Left renal cortex interstitium (tissue), 4 donors: Measurements from ENCODE around the gene PEX26. TPM values are rescaled to one million over a fixed set of nuclear protein-coding genes. Genes with fewer than 3 reads are reported as not detected.
A peak's percentile ranks its signal among the peaks of the same experiment; 100 is the strongest.
"Not testable (repeated sequence)": the region's sequence is repeated elsewhere in the genome, so short reads cannot be mapped to it uniquely, and the experiment has no call there.

Experiments used
- DNase-seq, 4 donors: peaks; one replicate each; pipeline ENCODE4 v3.0.0-alpha.2; 2013; ENCODE audit warnings: low read depth in 4 of 4, low spot score in 2 of 4, missing footprints in 1 of 4
- polyA plus RNA-seq, 4 donors: library from polyadenylated mRNA; unstranded; fragments of 120-200 nt; gene quantifications; one replicate each; pipeline ENCODE4 v1.2.1, GENCODE V29; 2013; ENCODE audit not compliant: insufficient read length in 4 of 4

The PEX26 gene
- polyA plus RNA-seq: 10 to 100 TPM; 25.5 to 38.3 (median 34.3) TPM

- DNase-seq: peak; percentile 69 to 87 (median 79)
Observed at GRCh38 chr22:18077639-18078328, at the start of gene PEX26. TSS of gene PEX26 (plus strand) at chr22:18077990. CDS start at chr22:18078377, 387 bp downstream.

GRCh38 chr22:18028817-18029527 lies 48.8 kb upstream of the PEX26 start:
- DNase-seq: no peak

- DNase-seq: no peak
Observed at GRCh38 chr22:18029686-18030267, 48.0 kb upstream of the PEX26 start.

DNA sequence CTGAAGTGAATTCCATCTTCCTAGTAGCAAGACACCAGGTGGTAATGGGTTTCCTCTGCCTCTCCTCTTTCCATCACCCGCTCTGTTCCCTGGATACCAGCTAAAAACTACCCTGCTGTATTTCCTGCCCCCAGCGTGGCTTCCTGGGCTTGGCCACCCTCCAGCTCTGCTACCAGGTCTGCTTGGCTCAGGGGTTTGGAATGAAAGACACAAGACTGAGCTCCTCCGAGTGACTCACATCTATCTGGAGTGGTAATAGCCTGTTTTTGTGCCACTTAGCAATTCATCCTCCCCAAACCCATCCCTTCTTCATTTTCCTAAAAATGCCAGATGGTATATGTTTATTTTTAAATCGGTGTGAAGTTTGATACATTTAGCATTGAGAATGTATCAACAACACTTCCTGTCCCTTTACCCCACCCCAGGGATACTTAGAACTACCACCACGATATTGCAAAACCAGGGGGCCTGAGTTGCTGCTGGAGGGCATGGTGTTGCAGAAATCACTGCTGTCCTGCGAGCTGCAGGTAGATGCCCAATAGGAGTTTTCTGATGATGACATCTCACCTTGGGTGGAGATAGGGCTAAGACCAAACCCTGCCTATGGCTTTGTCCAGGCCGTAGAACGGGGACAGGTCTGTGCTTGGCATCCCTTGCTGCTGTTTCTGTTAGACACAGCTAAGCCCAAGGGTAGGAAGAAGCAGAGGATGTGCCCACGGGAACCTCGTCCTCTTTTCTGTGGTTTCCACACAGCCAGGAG lies 45.9 kb upstream of the PEX26 start:
- no peak for DNase-seq

GRCh38 chr22:18032455-18033101 lies 45.2 kb upstream of the PEX26 start:
- DNase-seq: no peak

- DNase-seq: no peak
Observed at GRCh38 chr22:18033204-18033998, 44.4 kb upstream of the PEX26 start.

DNA sequence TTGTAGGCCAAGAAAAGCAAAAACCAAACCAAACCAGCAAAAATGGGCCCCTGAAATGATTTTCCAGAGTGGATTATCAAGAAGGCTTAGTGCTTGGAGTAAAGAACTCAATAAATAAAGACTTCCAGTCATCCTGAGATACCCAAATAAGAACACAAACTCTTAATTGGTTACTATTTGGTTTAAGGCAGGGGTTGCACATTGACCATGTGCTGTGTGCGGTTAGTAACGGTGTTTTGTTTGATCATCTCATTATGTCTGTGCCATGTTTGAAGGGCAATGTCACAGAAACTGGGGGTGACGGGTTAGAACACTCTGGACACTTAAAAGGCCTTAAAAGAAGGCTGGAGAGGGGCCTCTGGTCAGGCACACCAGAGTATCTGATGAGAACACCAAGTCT lies 43.7 kb upstream of the PEX26 start:
- DNase-seq: no peak

DNA sequence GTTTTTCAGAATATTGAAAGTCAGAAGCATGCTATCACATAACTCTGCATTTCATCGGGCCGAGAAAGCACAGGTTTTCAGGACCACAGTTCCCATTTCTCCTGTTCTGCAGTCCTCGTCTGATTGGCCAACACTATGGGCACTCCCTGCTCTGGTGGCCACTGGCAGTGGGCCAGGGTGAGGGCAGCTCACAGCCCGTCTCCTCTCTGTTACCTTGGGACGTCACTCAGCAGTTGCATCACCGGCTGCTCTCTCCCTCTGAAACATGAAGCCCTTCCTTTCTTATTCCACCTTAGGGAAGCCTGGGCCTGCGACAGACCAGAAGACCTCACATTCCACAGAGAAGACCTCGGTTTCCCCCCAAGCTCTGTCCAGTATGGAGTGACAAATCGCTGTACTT lies 42.0 kb upstream of the PEX26 start:
- no peak for DNase-seq

DNA sequence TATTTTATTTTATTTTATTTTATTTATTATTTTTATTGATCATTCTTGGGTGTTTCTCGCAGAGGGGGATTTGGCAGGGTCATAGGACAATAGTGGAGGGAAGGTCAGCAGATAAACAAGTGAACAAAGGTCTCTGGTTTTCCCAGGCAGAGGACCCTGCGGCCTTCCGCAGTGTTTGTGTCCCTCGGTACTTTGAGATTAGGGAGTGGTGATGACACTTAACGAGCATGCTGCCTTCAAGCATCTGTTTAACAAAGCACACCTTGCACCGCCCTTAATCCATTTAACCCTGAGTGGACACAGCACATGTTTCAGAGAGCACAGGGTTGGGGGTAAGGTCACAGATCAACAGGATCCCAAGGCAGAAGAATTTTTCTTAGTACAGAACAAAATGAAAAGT lies 36.9 kb upstream of the PEX26 start:
- not testable (repeated sequence) for DNase-seq

GRCh38 chr22:18042685-18043084 lies 35.1 kb upstream of the PEX26 start:
- no peak for DNase-seq

GRCh38 chr22:18044548-18045271 lies 33.1 kb upstream of the PEX26 start:
- no peak for DNase-seq

DNA sequence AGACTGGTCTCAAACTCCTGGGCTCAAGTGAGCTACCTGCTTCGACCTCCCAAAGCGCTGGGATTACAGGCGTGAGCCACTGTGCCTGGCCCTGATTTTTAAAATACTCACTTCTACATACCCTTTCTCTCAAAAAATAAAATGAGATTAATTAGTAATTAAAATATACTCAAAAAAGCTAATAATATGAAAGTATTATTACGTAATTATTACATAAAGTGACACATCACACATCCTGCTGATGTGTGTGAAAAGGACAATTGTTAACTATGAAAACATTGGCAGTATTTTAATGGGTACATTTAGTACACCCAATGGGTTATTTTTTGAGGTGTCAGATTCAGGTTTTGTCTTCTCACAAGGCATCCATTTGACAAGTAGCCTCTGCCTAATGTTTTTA lies 32.0 kb upstream of the PEX26 start:
- DNase-seq: no peak

DNA sequence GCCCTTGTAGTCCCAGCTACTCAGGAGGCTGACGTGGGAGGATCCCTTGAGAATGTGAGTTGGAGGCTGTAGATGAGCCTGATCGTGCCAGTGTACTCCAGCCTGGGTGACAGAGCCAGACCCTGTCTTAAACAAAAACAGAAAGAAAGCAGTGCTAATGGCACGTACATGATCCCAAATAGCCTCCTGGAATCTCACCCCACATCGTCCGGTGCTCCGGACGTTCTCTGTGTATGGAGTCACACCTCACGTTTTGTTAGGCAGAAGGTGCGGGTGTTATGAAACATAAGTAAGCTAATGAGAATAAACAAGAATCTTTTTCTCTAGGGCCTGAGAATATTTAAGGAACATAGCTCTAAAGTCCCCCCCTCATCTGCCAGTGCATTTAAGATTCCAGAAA lies 29.7 kb upstream of the PEX26 start:
- DNase-seq: no peak

GRCh38 chr22:18048441-18048898 lies 29.3 kb upstream of the PEX26 start:
- no peak for DNase-seq

- DNase-seq: no peak
Observed at GRCh38 chr22:18050065-18050464, 27.7 kb upstream of the PEX26 start.

- not testable (repeated sequence) for DNase-seq
Observed at GRCh38 chr22:18051113-18051512, 26.7 kb upstream of the PEX26 start.

DNA sequence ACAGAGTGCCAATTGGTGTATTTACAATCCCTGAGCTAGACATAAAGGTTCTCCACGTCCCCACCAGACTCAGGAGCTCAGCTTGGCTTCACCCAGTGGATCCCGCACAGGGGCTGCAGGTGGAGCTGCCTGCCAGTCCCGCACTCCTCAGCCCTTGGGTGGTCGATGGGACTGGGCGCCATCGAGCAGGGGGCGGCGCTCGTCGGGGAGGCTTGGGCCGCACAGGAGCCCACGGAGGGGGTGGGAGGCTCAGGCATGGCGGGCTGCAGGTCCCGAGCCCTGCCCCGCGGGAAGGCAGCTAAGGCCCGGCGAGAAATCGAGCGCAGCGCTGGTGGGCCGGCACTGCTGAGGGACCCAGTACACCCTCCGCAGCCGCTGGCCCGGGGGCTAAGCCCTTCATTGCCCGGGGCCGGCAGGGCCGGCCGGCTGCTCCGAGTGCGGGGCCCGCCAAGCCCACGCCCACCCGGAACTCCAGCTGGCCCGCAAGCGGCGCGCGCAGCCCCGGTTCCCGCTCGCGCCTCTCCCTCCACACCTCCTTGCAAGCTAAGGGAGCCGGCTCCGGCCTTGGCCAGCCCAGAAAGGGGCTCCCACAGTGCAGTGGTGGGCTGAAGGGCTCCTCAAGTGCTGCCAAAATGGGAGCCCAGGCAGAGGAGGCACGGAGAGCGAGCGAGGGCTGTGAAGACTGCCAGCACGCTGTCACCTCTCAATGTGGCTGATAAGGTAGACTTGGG lies 24.4 kb upstream of the PEX26 start:
- DNase-seq: not testable (repeated sequence)

GRCh38 chr22:18055619-18056160 lies 22.1 kb upstream of the PEX26 start:
- no peak for DNase-seq
